Cardiac fibroblast (primary cell): ENCODE data around the gene ITPR2.

Source experiments
- DNase-seq, 2 donors: peaks; one replicate each; pipeline versions ENCODE4 v3.0.0 to v3.0.0-alpha.2; 2010; ENCODE audit warnings: low read depth in 2 of 2
- H3K4me3 ChIP-seq, 2 donors: replicated peaks in 1 of 2; 1 replicate in 1 of 2; 2 replicates in 1 of 2; pipeline ENCODE4 v1.5.1; 2011; ENCODE audit warnings: low read depth in 2 of 2, low read length in 2 of 2, mild to moderate bottlenecking in 2 of 2, moderate library complexity in 1 of 2
- CTCF ChIP-seq: IDR thresholded peaks from one replicate; pipeline ENCODE4 v1.5.1; 2011; ENCODE audit warnings: low read depth, mild to moderate bottlenecking, low read length, inconsistent platforms

Gene ITPR2

GRCh38 chr12:26599096-26599695 is 233.8 kb downstream of the ITPR2 start:
- DNase-seq = no peak
- TF ChIP-seq CTCF = no peak
- no peak overlapping the region for H3K4me3 ChIP-seq

GRCh38 chr12:26595806-26596205 is 237.2 kb downstream of the ITPR2 start:
- H3K4me3 ChIP-seq = no peak overlapping the region
- TF ChIP-seq CTCF = no peak
- DNase-seq = peak in 1 of 2 donors; percentile 8

GRCh38 chr12:26580619-26581018 is 252.4 kb downstream of the ITPR2 start:
- TF ChIP-seq CTCF = no peak
- H3K4me3 ChIP-seq = no peak overlapping the region
- DNase-seq = no peak

GRCh38 chr12:26576266-26576665 is 256.7 kb downstream of the ITPR2 start:
- TF ChIP-seq CTCF = no peak
- no peak overlapping the region for H3K4me3 ChIP-seq
- no peak for DNase-seq

GRCh38 chr12:26573225-26573909 is 259.6 kb downstream of the ITPR2 start:
- no peak for DNase-seq
- no peak for TF ChIP-seq CTCF
- H3K4me3 ChIP-seq = no peak overlapping the region

- no peak for TF ChIP-seq CTCF
- H3K4me3 ChIP-seq = no peak overlapping the region
- no peak for DNase-seq
These were observed 260.9 kb downstream of the ITPR2 start for GRCh38 chr12:26572137-26572536.
